ENCODE results near the gene PHTF2.

DNA sequence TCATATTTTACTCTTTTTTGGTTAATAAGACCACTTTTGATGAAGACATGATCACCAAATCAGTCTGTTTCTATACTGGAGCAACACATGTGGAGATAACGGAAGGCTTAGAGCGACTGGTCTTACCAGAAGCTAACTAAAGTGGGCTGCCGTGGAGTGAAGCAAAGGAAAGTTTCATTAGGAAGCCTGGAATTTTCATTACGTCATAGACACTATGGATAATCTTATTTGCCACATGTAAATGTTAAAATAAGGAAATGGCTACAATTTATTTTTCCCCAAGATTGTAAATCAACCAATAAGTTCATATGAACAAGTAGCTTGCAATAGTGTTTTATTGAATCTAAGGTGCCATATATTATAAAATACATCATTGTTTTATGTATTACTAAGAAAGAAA is 185.4 kb downstream of the PHTF2 start:
- no peak for TF ChIP-seq CTCF (optimal IDR thresholded peaks at IDR 0.05 in 1 of 3, IDR thresholded peaks at IDR 0.05 in 1 of 3, conservative IDR thresholded peaks at IDR 0.05 in 1 of 3; ENCODE audit: extremely low read depth in 1 of 3, insufficient read depth in 2 of 3, low read length in 3 of 3)
- TF ChIP-seq EZH2 (IDR thresholded peaks at IDR 0.05; ENCODE audit: low read length) = no peak
